GM12878 (cell line): ENCODE measurements around the gene LHB. TPM values are rescaled to one million over a fixed set of nuclear protein-coding genes. Genes with fewer than 3 reads are reported as not detected.

Experiments used
- ATAC-seq: fragments of 200-7000 bp; cut with Tn5 transposase; 3 replicates; pipeline ENCODE4 v1.9.1; 2020; ENCODE audit warnings: mild to moderate bottlenecking, moderate library complexity
- BruUV-seq: library from RNA; stranded (reverse); fragments of 400-500 nt; replicated peaks from 2 replicates; lab custom pipeline; 2021; lab: Mats Ljungman, UMichigan
- CTCF ChIA-PET: fragments of 300-600 bp; sonication (Branson Sonifier 250); formaldehyde crosslinking; extraction: SDS; loops from one replicate; lab custom pipeline; 2021; ENCODE audit warnings: inconsistent platforms; lab: Yijun Ruan, JAX
- POLR2A ChIA-PET: fragments of 350-600 bp; formaldehyde crosslinking; extraction: SDS; loops from one replicate; lab custom pipeline; 2021; ENCODE audit warnings: inconsistent platforms; lab: Charles Lee
- RAD21 ChIA-PET: fragments of 300-600 bp; sonication (Branson Sonifier 250); formaldehyde crosslinking; loops from one replicate; lab custom pipeline; 2023; ENCODE audit warnings: antibody characterized with exemption; ENCODE audit not compliant: unreplicated experiment; lab: Charles Lee
- SMC1A ChIA-PET: fragments of 300-600 bp; sonication (Branson Sonifier 250); formaldehyde crosslinking; loops from one replicate; lab custom pipeline; 2023; ENCODE audit not compliant: unreplicated experiment, uncharacterized antibody; lab: Charles Lee
- DNase-seq: peaks from one replicate; pipeline ENCODE4 v3.0.0-alpha.2; 2011; ENCODE audit warnings: low read depth, low spot score
- FAIRE-seq: peaks from 3 replicates; lab custom pipeline; 2011; peaks lifted over from hg19 to GRCh38; lab: Jason Lieb, UNC
- H2AFZ ChIP-seq: 2 replicates; pipeline ENCODE4 v1.6.0; 2011; ENCODE audit warnings: low read depth, low read length, control low read depth; ENCODE audit not compliant: control insufficient read depth
- H3K27ac ChIP-seq: 2 replicates; pipeline ENCODE4 v1.5.1; 2011; ENCODE audit warnings: control low read depth; ENCODE audit not compliant: control insufficient read depth, insufficient read depth
- H3K27me3 ChIP-seq, 2 experiments: replicated peaks in 1 of 2; 2 replicates each; pipeline versions ENCODE4 v1.6.0 to v1.6.1; 2011; ENCODE audit warnings: low read length in 1 of 2; ENCODE audit not compliant: control insufficient read depth in 2 of 2, insufficient read depth in 2 of 2
- H3K36me3 ChIP-seq, 2 experiments: 2 replicates each; pipeline ENCODE4 v1.5.1; 2011; ENCODE audit warnings: low read length in 1 of 2; ENCODE audit not compliant: control insufficient read depth in 2 of 2, insufficient read depth in 2 of 2
- H3K4me1 ChIP-seq: 2 replicates; pipeline ENCODE4 v1.6.1; 2011; ENCODE audit warnings: mild to moderate bottlenecking, low read length, moderate library complexity, mixed read lengths; ENCODE audit not compliant: control insufficient read depth, insufficient read depth
- H3K4me2 ChIP-seq: 2 replicates; pipeline ENCODE4 v1.6.0; 2011; ENCODE audit warnings: control low read depth; ENCODE audit not compliant: control insufficient read depth, insufficient read depth
- H3K4me3 ChIP-seq: fragments of 200-600 bp; sonication (generic); 2 replicates; pipeline ENCODE4 v1.5.1; 2016
- H3K79me2 ChIP-seq: 2 replicates; pipeline ENCODE4 v1.6.0; 2011; ENCODE audit warnings: low read length; ENCODE audit not compliant: control insufficient read depth, insufficient read depth
- H3K9ac ChIP-seq: 2 replicates; pipeline ENCODE4 v1.8.0; 2011; ENCODE audit warnings: low read length, control low read depth, mixed read lengths; ENCODE audit not compliant: control insufficient read depth, insufficient read depth
- H3K9me3 ChIP-seq: replicated peaks from 3 replicates; pipeline ENCODE4 v1.5.1; 2011; ENCODE audit warnings: mild to moderate bottlenecking, low read length; ENCODE audit not compliant: control insufficient read depth, insufficient read depth
- H4K20me1 ChIP-seq: 2 replicates; pipeline ENCODE4 v1.6.0; 2011; ENCODE audit not compliant: control insufficient read depth, insufficient read depth
- BRCA1 ChIP-seq: IDR thresholded peaks from 2 replicates; pipeline ENCODE4 v1.6.1; 2011; ENCODE audit warnings: low read depth, low read length, improper control_type of control experiment
- CBFB ChIP-seq: IDR thresholded peaks from 2 replicates; pipeline ENCODE4 v1.6.1; 2016; ENCODE audit warnings: antibody characterized with exemption, low read depth
- MYB ChIP-seq: fragments of 150-350 bp; IDR thresholded peaks from 2 replicates; pipeline ENCODE4 v1.6.1; 2014; ENCODE audit warnings: mild to moderate bottlenecking, low read depth, low read length, borderline replicate concordance
- PAX5 ChIP-seq: IDR thresholded peaks from 2 replicates; pipeline ENCODE4 v1.6.1; 2011; ENCODE audit warnings: low read depth, low read length, borderline replicate concordance
- POLR2A ChIP-seq: IDR thresholded peaks from 2 replicates; pipeline ENCODE4 v1.6.1; 2011; ENCODE audit warnings: low read depth, mild to moderate bottlenecking, low read length
- SMAD1 ChIP-seq: fragments of 450-650 bp; IDR thresholded peaks from 2 replicates; pipeline ENCODE4 v1.6.1; 2018; ENCODE audit warnings: mild to moderate bottlenecking, low read depth; ENCODE audit not compliant: partially characterized antibody
- TCF3 ChIP-seq: IDR thresholded peaks from 2 replicates; pipeline ENCODE4 v1.6.1; 2012; ENCODE audit warnings: low read depth, mild to moderate bottlenecking, low read length, borderline replicate concordance; ENCODE audit not compliant: insufficient read depth
- WGBS: methylation state at CpG from one replicate; pipeline ENCODE4 v1.1.6; 2016; ENCODE audit warnings: low lambda C conversion rate; ENCODE audit not compliant: insufficient replicate concordance, insufficient coverage; ENCODE audit errors: missing lambda C conversion rate; 5-methylcytosine and 5-hydroxymethylcytosine counted together
- in situ Hi-C: fragments of 300-500 bp; cut with MboI; formaldehyde crosslinking; loops from 9 replicates; pipeline ENCODE4 v1.14.3; 2018; ENCODE audit warnings: mixed read lengths
- intact Hi-C: fragments of 100-400 bp; cut with micrococcal nuclease; formaldehyde crosslinking; loops from one replicate; pipeline ENCODE4 v1.14.2; 2022; ENCODE audit not compliant: unreplicated experiment
- polyA plus RNA-seq, 11 experiments: library from polyadenylated mRNA; depleted of rRNA in 4 of 11; unstranded in 6 of 11; stranded (reverse) in 5 of 11; fragments of >200 nt; fragmentation: Nextera tagmentation in 4 of 11; fragmentation: Illumina TruSeq in 1 of 11; extraction: Ambion mirVana in 4 of 11; extraction: Trizol in 1 of 11; gene quantifications; 1 replicate in 1 of 11; 2 replicates in 10 of 11; pipeline versions ENCODE4 v1.2.1 to v1.2.3, GENCODE V29; 2011 to 2016; ENCODE audit warnings: inconsistent platforms in 2 of 11, missing spikeins in 2 of 11, low read depth in 1 of 11
- total RNA-seq, 4 experiments: library from RNA; depleted of rRNA in 3 of 4; stranded (reverse); fragments of >200 nt in 3 of 4; fragmentation: Illumina TruSeq in 1 of 4; extraction: Trizol in 1 of 4; gene quantifications; 2 replicates each; pipeline versions ENCODE4 v1.2.1 to v1.2.3, GENCODE V29; 2013 to 2021
- TF ChIP-seq, protein P1 (sequence below): IDR thresholded peaks from 2 replicates; pipeline ENCODE4 v1.6.1; 2012; ENCODE audit warnings: low read depth, low read length, improper control_type of control experiment
- TF ChIP-seq, protein P2 (sequence below): IDR thresholded peaks from 2 replicates; pipeline ENCODE4 v1.6.1; 2011; ENCODE audit warnings: borderline replicate concordance, low read depth, mild to moderate bottlenecking, moderate library complexity, low read length; ENCODE audit not compliant: insufficient read depth, poor library complexity, severe bottlenecking
- TF ChIP-seq, protein P3 (sequence below): fragments of 450-650 bp; IDR thresholded peaks from 2 replicates; pipeline ENCODE4 v1.6.1; 2018; ENCODE audit warnings: borderline replicate concordance, mild to moderate bottlenecking; ENCODE audit not compliant: partially characterized antibody
- TF ChIP-seq, protein P4 (sequence below): fragments of 450-650 bp; IDR thresholded peaks from 2 replicates; pipeline ENCODE4 v1.6.1; 2014; ENCODE audit warnings: mild to moderate bottlenecking

The LHB gene
- total and polyA plus RNA-seq, 10 of the 15 experiments (the other 5 are each of a cell fraction or from before 2014, with no cell fraction given), result 0.20 to 0.72 (median 0.46) TPM; not detected in 5

DNA sequence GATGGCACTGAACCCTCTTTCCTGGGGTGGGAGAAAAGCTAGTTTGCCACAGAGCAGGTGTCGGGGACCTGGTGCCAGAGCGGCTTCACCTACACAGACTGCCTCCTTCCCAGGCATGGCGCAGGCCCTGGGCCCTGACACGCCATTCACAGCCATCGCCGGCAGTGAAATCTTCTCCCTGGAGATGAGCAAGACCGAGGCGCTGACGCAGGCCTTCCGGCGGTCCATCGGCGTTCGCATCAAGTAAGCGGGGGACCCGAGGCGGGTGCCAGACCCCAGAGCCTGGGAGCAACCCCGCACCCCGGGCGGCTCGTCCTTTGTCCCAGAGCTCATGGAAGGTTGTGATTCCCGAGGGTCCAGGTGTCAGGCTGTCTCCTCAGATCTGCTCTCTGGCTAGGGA is 10.0 kb downstream of the LHB start (continued):
- TF ChIP-seq, protein P1, sequence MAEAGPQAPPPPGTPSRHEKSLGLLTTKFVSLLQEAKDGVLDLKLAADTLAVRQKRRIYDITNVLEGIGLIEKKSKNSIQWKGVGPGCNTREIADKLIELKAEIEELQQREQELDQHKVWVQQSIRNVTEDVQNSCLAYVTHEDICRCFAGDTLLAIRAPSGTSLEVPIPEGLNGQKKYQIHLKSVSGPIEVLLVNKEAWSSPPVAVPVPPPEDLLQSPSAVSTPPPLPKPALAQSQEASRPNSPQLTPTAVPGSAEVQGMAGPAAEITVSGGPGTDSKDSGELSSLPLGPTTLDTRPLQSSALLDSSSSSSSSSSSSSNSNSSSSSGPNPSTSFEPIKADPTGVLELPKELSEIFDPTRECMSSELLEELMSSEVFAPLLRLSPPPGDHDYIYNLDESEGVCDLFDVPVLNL, result no peak
- no peak for TF ChIP-seq CBFB
- TF ChIP-seq TCF3, result peak; percentile 72; the same call in 1 of the 2 replicates
- TF ChIP-seq, protein P2, sequence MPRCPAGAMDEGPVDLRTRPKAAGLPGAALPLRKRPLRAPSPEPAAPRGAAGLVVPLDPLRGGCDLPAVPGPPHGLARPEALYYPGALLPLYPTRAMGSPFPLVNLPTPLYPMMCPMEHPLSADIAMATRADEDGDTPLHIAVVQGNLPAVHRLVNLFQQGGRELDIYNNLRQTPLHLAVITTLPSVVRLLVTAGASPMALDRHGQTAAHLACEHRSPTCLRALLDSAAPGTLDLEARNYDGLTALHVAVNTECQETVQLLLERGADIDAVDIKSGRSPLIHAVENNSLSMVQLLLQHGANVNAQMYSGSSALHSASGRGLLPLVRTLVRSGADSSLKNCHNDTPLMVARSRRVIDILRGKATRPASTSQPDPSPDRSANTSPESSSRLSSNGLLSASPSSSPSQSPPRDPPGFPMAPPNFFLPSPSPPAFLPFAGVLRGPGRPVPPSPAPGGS, result peak; percentile 92
- TF ChIP-seq, all 136 proteins: peak for 3

DNA sequence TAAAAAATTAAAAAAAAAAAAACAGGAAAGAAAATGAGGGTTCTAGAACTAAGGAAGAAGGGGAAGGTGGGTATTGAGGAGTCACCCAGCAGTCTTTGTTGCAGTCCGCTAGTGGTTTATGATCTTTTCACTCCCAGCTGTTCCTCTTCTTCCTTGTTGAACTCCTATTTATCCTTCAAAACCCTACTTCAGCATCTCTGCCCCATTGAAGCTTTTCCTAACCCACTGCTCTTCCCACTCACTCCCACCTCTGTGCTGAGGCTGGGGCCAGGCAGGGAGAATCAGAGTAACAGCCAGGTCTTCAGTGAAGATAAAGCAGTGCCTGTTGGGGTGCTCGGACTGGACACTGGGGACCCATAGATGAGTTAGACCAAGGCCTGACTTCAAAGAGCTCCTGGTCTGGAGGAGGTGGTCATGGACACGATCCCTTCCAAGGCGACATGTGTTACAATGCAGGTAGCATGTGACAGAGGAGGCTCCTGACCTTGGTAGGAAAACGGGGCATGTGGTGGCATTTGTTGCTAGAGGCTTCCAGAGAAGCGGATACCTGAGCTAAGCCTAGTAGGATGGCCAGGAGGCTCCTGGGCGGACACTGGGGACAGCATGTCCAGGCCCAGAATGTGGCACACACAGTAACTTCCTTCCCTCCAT is 11.8 kb downstream of the LHB start:
- in situ Hi-C loops (no loop called here), intact Hi-C loops (no loop called here)
- Histone ChIP-seq H3K27me3 (no peaks in the 10 kb centered on the region), H3K4me1 (no peaks in the 10 kb centered on the region), H3K27ac (no peak overlapping the region), H3K9me3 (no peaks in the 10 kb centered on the region), H2AFZ (no peak overlapping the region), H3K9ac (no peak overlapping the region), H3K36me3 (peaks cover 20 to 22% of the 10 kb centered on the region in 2 experiments), H3K4me2 (no peak overlapping the region), H3K4me3 (no peak overlapping the region), H4K20me1 (no peaks in the 10 kb centered on the region), H3K79me2 (no peaks in the 10 kb centered on the region)
- DNase-seq, result no peak
- no peak for FAIRE-seq
- 100% methylated on average over 7 of the region's 7 CpGs for WGBS
- CTCF ChIA-PET, result interaction anchor here (0.6 kb wide), 1 partner anchor 123 kb away, joined by 3 read pairs; no protein-coding TSS in a partner anchor
- no peak for ATAC-seq
- TF ChIP-seq POLR2A (no peak), BRCA1 (no peak), PAX5 (no peak), SMAD1 (no peak), MYB (no peak)
- TF ChIP-seq, protein P3, sequence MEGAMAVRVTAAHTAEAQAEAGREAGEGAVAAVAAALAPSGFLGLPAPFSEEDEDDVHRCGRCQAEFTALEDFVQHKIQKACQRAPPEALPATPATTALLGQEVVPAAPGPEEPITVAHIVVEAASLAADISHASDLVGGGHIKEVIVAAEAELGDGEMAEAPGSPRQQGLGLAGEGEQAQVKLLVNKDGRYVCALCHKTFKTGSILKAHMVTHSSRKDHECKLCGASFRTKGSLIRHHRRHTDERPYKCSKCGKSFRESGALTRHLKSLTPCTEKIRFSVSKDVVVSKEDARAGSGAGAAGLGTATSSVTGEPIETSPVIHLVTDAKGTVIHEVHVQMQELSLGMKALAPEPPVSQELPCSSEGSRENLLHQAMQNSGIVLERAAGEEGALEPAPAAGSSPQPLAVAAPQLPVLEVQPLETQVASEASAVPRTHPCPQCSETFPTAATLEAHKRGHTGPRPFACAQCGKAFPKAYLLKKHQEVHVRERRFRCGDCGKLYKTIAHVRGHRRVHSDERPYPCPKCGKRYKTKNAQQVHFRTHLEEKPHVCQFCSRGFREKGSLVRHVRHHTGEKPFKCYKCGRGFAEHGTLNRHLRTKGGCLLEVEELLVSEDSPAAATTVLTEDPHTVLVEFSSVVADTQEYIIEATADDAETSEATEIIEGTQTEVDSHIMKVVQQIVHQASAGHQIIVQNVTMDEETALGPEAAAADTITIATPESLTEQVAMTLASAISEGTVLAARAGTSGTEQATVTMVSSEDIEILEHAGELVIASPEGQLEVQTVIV, result no peak
- TF ChIP-seq, protein P4, sequence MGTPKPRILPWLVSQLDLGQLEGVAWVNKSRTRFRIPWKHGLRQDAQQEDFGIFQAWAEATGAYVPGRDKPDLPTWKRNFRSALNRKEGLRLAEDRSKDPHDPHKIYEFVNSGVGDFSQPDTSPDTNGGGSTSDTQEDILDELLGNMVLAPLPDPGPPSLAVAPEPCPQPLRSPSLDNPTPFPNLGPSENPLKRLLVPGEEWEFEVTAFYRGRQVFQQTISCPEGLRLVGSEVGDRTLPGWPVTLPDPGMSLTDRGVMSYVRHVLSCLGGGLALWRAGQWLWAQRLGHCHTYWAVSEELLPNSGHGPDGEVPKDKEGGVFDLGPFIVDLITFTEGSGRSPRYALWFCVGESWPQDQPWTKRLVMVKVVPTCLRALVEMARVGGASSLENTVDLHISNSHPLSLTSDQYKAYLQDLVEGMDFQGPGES, result no peak
- BruUV-seq, result TSS peak; percentile 52
- POLR2A ChIA-PET, result interaction anchor here (0.7 kb wide), 1 partner anchor 453 kb away, joined by 3 read pairs; no protein-coding TSS in a partner anchor
- SMC1A ChIA-PET, result no interaction called here
- RAD21 ChIA-PET, result no interaction called here
